GM12874 (cell line): ENCODE results near the gene TIFAB.

ENCODE experiments used
- CTCF ChIP-seq: IDR thresholded peaks from 2 replicates; pipeline ENCODE4 v1.5.1; 2011; ENCODE audit warnings: low read depth, mild to moderate bottlenecking, control low read depth, low read length, moderate library complexity; ENCODE audit not compliant: insufficient read depth

The TIFAB gene, protein sequence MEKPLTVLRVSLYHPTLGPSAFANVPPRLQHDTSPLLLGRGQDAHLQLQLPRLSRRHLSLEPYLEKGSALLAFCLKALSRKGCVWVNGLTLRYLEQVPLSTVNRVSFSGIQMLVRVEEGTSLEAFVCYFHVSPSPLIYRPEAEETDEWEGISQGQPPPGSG

GRCh38 chr5:135452321-135453030, at the start of gene TIFAB:
TIFAB (minus strand) TSS chr5:135452351; CDS start chr5:135449939, 2,412 bp downstream.
- TF ChIP-seq CTCF: no peak

- TF ChIP-seq CTCF: no peak
Observed at GRCh38 chr5:135498637-135498995, 46.5 kb upstream of the TIFAB start.

- no peak for TF ChIP-seq CTCF
Observed at GRCh38 chr5:135497971-135498636, 46.0 kb upstream of the TIFAB start.

DNA sequence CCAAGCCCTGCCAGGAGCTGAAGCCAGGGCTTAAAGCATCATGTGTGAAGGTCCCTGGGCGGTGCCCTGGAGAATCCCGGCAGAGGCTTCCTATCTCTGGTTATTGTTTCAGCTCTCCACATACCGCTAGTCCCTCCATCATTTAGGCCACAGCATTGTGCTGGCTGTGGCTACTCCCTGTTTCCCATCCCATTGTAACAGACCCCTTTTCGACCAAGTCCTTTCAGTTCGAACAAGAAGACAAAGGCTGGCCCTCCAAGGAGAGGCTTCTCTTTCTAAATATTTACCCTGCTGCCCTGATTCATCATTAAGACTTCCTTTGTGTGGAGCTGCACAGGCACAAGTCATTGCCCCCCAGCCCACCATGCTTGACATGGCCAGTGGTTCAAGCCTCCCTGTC, 42.0 kb upstream of the TIFAB start:
- TF ChIP-seq CTCF: no peak

DNA sequence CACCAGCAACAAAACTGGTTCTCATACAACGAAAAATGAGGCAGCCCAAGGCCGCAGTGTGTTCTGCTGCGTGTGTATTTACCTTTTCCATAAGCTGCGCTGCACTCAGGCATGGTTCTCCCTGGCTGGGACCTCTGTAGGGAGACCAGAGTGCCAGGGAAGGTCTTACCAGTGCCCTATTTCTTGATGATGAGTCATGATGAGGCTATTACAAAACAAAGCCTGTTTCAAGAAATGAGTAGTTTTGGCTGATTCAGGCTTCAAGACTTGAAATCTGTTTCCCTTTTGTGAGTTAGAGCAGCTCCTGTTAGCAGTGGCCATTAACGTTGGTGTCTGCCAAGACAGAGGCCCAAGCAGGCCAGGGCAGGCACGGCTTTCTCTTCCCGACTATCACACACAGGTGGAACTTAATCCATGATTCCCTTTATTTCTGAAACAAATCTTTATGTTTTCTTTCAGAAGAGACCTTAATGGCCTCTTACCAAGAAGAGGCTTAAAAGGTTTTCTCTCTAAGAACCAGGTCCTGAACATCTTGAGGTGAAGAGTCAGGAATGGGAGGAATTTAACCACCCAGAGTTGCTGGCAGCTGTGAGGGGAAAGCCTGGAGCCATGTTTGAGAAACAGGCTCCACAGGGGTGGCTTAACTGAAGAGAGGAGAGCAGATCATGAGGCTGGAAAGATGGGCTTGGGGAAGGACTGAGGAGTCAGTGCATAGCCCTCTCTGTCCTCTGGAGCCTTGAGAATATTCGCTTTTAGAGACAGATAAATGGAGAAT, 41.4 kb upstream of the TIFAB start:
- TF ChIP-seq CTCF: no peak

- TF ChIP-seq CTCF: no peak
Observed at GRCh38 chr5:135492319-135492626, 40.1 kb upstream of the TIFAB start.

DNA sequence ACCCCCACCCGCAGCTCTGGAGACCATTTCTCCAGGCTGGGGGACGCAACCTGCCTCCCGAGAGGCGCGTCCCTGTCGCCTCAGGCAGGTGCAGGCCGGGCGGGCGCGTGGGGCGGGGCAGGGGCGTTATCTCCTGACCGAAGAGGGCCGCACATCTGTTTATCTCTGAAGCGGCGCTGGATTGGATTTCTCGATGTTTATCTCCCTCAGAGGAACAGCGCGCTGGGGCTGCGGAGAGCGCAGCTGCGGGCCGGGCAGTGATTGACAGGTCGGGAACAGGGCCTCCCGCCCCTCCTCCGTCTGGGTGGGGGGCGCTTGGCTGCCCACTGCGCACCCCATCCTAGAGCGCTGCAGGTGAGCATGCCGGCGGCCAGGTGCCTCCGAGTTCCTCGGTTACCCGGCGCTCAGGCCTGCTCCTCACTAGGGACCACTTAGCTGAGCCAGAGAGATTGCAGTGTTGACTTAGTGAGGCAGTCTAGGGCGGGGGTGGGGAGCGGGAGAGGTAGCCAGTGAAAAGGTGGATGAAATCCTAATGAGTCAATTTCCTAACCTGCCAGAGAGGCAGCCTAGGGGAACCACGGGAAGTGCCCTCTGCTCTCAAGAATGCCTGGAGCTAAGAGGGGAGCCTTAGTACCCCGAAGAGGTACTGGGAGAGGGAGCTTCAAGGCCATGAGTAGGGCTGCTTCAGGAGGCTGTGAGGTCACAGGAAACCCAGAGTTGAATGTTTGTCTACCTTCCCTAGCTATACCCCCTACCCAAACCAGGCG, 39.6 kb upstream of the TIFAB start:
- TF ChIP-seq CTCF: no peak
